Measurements from ENCODE around the gene PDLIM4.

The PDLIM4 gene

DNA sequence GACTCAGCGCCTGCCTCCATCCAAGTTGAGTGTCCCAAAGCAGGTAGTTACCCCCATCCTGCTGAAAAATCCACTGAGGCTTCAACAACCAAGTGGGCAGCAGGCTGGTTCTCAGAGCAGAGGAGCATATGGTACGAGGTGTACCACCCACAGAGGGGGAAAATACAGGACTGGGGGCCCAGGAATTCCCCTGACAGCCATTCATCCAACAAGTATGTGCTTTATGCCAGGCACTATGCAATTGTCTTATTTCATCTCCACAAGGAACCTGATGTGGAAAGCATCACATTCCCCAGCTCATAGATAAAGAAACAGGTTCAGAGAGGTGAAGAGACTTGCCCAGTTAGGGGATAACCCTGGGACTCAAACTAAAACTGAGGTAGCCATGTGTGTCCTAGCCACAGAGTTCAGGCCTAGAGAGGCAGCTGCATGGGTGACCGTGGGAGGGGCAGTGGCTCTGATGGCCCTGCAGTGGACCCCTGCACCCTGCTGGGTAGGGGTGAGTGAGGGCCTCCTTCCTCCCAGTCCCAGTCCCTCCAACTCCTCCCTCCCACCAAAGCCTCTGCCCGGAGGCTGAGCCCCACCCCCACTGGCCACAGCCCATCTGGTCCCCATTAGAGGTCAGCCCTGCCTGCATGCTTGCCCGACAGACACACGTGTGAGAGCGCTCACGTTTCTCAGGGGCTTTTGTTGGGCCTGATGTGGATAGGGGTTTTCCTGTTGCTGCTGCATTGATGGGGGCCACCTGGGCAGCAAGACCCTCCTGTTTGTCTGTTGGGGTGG is 11.5 kb downstream of the PDLIM4 start:
- DNase-seq: no peak

DNA sequence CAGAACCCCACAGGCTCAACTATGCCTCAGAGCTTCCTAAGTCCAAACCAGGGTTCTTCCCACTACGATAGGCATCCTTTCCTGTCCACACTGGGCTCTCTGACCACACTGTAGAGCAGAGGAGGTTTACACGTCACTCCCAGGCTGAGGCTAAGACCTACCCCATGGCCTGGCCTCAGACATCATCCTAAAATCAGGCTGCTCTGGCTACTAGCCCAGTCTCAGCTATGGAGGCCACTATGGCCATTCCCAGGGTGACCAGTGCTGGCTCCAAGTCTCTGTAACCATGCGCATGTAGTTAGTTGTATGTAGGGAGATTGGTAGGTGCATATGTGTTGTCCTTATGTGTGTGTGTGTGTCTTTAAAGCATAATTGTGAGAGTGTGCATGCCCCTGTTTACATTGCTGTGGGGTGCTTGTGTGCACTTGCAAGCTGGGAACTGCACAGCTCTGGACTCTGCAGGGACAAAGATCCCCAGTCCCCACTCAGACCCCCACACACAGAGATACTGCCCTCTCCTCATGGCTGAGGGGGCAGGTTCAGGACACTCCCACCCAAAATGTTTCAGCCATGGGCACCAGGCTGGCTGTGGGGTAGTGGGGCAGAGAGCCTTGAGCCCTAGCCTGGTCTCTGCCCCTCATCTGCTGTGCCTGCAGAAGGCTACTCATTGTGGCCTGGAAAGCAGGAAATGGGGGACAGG is 12.3 kb downstream of the PDLIM4 start:
- DNase-seq: no peak

GRCh38 chr5:132270335-132270665 is 12.8 kb downstream of the PDLIM4 start:
- no peak for DNase-seq

GRCh38 chr5:132270706-132271105 is 13.2 kb downstream of the PDLIM4 start:
- DNase-seq: no peak

DNA sequence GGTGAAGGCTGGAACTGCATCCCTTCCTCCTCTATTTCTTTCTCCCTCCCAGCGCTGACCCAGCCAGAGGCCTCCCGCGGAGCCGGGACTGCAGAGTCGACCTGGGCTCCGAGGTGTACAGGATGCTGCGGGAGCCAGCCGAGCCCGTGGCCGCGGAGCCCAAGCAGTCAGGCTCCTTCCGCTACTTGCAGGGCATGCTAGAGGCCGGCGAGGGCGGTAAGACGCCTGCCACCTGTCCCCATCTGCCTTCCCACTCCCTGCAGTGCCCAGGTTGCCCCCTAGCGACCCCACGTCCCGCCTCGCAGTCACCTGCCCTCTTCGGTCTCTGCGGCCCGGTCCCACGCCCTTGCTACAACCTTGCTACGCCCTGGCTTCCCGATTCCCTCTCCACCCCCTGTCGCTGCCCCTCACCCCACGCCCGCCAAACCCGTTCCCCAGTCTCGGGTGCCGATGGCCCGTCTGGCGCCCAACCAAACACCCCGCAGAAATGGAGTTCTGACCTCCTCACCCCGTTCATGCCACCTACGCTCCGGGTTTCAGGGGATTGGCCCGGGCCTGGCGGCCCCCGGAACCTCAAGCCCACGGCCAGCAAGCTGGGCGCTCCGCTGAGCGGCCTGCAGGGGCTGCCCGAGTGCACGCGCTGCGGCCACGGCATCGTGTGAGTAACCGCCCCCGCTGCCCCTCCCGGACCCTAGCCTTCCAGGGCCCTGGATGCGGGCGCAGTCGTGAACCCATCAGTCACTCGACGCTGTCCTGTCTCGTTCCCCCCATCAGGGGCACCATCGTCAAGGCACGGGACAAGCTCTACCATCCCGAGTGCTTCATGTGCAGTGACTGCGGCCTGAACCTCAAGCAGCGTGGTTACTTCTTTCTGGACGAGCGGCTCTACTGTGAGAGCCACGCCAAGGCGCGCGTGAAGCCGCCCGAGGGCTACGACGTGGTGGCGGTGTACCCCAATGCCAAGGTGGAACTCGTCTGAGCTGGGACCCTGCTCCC is 14.1 kb downstream of the PDLIM4 start:
- no peak for DNase-seq

- no peak for DNase-seq
These were observed 15.1 kb downstream of the PDLIM4 start for GRCh38 chr5:132272311-132273210.

DNA sequence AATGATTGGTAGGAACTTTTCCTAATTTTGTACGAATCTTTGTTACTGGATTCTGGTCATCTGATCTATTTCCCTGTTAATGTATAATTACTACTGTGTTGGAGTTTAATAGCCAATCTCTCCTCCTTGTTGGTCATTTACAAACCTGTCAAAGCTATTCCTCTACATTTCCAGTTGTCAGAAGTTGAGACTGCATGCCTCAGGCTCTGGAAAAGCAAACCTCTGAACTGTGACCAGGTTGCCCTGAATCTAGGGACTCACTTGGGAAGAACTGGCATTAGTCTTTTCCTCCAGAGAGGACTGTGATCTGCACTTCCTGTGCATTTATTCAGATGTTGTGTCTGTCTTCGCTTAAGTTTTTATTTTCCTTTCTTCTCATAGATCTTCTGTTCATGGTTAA is 16.1 kb downstream of the PDLIM4 start:
- no peak for DNase-seq

DNA sequence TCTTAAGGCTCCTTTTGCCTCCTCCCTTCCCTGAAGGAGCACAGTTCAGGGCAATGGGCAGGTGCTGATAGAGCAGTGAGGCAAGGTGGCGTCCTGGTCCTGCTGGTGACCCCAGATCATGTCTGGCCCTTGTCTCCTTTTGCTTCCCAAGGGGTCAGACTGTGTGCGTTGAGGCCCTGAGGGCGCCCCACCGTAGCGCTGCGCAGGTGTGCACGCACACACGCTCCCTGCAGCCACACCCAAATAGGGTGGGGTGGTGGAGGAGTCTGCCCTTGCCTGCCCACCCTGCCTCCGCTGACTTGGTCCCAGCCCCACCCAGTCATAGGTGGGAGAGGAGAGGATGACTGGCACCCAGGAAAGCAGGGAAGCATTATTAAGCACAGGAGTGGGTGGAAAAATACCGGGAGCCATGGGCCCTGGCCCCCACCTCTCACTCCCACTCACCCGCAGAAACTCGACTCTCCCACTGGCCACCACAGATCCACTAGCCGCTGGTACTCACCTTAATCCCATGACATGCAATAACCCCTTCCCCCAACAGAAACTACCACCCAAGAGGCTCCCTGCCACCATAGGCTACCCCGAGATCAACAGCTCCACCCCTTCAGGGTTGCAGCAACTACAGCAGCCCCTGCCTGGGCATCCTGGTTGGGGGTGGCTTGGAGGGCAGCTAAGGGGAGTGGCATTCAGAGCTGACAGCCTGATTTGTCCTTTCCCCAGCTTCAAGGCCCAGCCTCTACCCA is 16.7 kb downstream of the PDLIM4 start:
- DNase-seq: no peak

- DNase-seq: no peak
These were observed 18.1 kb downstream of the PDLIM4 start for GRCh38 chr5:132275367-132276220.

DNA sequence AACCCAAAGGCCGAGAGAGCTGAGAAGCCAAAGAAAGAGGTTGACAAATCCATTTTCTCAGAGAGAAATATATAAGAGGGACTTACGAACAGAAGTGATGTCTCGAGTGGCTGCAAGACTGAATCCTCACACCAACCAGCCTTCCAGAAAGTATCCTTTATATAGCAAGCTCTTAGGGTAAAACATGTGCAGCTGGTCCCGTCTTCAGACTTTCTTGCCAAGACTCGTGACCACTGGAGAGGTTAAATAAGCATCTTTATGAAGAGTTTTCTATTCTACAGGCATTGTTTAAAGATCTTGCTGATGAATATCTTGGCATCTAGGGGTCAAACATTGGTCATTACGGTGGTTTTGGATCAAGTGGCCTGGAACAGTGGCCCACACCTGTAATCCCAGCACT is 19.8 kb downstream of the PDLIM4 start:
- DNase-seq: no peak

GRCh38 chr5:132277971-132278853 is 20.7 kb downstream of the PDLIM4 start:
- no peak for DNase-seq

DNA sequence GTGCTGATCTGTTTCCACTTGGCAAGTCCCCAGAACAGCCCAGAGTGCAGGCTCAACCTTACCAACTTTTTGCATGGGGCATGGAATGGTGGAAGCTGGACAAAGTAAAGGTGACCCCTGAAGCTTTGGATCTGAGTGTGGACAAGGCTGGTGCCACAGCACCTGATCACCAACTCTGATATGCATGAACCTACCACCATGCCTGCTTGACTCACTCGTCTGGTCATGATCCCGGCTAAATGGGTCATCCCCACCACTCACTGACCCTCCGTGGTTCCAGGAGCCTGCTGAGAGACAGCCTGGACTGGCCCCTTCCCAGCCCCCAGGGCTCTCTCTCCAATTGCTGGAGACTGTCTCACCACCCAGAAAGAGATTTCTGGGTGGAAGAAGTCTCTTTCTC is 22.3 kb downstream of the PDLIM4 start:
- DNase-seq: no peak

DNA sequence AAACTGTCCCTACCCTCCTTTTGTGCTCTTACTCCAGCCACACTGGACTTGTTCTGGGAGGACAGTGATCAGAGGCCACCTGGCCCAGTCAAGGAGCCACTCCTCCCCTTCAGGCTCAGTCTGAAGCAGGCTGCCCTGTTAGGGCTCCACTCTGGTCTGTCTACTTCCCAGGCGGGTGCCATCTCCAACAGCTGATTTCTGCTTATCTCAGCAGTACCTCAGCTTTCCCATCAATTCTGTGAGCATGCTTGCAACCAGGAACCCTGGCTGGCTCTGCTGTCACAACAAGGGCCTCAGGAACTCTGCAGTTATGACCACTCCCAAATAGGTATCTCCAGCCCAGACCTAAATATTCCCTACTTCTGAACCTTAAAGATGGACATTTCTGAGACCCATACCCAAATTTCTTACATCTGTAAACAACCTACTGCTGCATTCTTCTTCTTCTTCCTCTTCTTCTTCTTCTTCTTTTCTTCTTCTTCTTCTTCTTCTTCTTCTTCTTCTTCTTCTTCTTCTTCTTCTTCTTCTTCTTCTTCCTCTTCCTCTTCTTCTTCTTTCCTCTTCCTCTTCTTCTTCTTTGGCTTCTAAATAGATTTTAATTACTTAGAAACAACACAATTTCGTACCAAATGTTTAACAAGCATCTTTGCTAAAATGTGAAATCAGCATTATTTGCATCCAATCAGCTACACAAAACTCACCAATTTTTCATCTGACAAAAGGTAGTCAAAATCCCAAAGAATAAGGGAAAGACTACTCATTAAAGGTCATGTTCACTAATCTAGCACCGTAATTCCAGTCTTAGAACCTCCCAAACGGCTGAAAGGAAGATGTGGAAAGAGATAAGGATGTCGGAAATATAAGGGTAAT is 23.1 kb downstream of the PDLIM4 start:
- DNase-seq: no peak

GRCh38 chr5:132281856-132282614 is 24.5 kb downstream of the PDLIM4 start:
- DNase-seq: no peak

DNA sequence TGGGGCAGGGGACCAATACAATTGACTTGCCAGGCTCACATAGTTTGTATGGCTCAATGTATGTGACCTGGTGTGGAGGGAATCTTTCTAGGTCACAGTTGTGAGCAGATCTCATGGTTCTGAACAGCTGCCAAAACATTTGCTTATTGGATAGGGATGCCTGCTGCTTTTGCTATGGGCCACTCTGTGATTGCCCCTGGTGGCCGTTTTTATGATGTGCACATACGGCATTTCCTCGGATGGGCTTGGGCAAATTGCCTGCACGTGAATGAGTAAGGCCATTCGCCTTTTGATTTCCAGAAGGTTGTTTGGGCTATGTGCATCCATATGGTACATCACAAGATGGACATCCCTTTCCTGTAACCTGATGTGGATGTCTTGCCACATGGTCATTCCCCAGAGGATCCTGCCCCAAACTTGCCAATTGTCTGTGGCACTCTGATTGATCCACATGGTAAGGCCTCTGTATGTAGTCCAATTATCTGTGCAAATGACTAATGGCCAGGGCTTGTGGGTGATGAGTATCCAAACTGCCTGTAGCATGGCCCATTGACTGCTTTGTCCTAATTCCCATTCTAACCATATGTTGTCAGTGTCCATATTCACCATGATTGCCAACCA is 26.0 kb downstream of the PDLIM4 start:
- DNase-seq: no peak

DNA sequence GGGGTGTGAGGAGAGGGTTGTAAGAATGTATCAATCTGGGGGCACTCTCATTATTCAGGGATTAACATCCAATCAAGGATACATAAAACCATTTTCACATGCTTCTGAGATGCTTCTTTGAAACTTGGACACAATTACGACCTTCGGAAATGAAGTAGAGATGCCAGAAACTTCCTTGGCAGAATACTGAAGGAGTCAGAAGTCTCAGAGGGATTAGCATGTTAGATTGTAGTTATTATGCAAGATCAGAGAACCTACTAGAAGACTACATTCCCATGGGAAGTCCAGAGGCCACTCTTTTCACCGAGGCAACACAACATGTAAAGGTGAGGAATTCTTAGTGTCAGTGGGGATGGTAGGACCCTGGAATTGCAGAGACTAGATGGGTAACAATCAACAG is 31.6 kb downstream of the PDLIM4 start:
- no peak for DNase-seq

- DNase-seq: no peak
These were observed 33.5 kb downstream of the PDLIM4 start for GRCh38 chr5:132291026-132291425.

Measured in NCI-H1436 treated with DMSO at 0.1 percent for 48 hours (cell line).